GM21717 (cell line): ENCODE measurements around the gene FTHL17.
A peak's percentile ranks its signal among the peaks of the same experiment; 100 is the strongest.

Experiments used
- ATAC-seq: cut with Tn5 transposase; IDR thresholded peaks from one replicate; pipeline ENCODE4 v1.9.1; 2021; ENCODE audit warnings: mild to moderate bottlenecking, moderate library complexity; ENCODE audit not compliant: unreplicated experiment

Gene FTHL17

DNA sequence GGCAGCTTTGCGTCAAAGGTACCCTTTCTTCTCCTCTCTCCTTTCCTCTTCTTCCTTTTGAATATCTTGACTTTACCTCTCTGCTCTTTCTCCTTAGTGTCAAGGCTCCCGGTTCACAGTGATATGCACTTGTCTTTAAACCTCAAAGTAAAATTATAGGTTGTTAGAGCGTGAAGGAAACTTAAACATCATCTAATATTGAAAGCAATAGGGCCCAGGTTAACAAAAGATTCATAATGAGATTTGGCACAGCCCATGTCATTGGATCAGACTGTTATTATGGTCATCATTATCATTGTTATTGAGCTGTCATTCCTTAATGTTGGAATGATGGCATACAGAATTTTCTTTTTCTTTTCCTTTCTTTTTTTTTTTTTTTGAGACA is 32.5 kb downstream of the FTHL17 start:
- peak; percentile 17 for ATAC-seq

DNA sequence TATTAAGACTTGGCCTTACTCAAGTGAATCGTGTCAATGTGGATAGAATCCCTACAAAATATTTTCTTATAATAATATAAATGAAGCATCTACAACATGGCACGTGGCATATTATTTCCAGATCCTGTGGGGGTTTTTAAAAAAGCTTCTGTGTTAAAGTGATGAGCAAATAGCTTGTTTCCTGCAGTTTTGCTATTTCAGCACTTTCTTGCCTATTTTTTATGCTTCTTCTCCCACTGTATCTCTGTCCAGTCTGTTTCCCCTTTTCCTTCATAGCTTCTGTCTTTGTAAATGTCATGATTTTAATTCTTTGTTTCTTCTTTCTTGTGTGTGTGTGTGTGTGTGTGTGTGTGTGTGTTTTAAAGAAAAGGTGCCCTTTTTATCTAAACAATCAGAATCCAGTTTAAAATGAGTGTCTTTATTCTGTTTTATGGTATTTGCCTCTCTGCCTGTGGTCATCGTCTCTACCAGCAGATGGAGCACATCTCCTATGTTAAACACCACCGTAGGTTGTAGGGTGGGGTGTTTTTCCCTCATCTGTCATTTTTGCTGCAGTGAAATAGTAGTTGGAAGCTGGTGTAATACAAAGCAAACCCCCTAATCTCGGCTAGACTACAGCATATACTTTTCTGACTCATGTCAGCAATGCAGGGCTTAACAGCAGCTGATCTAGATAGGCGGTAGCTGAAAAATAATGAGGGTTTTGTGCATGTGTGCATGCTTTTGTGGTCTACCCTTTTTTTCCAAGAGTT is 33.1 kb downstream of the FTHL17 start:
- peak; percentile 67 for ATAC-seq

- ATAC-seq: peak; percentile 82
These were observed 34.9 kb downstream of the FTHL17 start for GRCh38 chrX:31036895-31037294.

DNA sequence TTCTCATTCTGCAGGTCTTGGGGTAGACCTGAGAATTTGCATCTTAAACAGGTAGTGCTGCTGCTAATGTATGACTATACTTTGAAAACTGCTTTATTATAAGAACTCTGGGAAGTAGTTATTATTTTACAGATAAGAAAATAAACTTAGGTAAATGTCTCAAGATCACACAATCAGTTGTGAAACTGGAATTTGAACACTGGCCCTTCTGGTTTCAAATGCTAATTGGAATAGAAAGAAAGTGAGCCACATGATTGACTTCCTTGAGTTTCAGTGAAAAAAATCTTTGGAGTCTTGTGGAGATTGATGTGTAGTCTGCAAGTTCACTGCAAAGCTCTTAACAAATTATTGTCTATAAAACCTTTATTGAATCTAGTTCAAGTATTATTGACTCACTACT is 44.5 kb downstream of the FTHL17 start:
- ATAC-seq: no peak

- no peak for ATAC-seq
These were observed 47.0 kb downstream of the FTHL17 start for GRCh38 chrX:31024866-31025265.

GRCh38 chrX:31021537-31021936 is 50.3 kb downstream of the FTHL17 start:
- ATAC-seq: no peak
